ENCODE data around the gene SLC51A. TPM values are rescaled to one million over a fixed set of nuclear protein-coding genes. Genes with fewer than 3 reads are reported as not detected.

The SLC51A gene
- total and polyA plus RNA-seq, 2 of the 8 experiments (the other 6 are each of a cell fraction or from before 2014, with no cell fraction given) = 6.3 to 9.8 TPM

- TF ChIP-seq ATF2 (IDR thresholded peaks at IDR 0.05; ENCODE audit: low read length) = no peak
- no peak for TF ChIP-seq BACH1 (IDR thresholded peaks at IDR 0.05; ENCODE audit: low read length)
- TF ChIP-seq KDM5A (IDR thresholded peaks at IDR 0.05; ENCODE audit: low read length) = no peak
- no peak for TF ChIP-seq SP1 (IDR thresholded peaks at IDR 0.05; ENCODE audit: low read depth, low read length)
Measured at GRCh38 chr3:196281962-196282361, 65.6 kb downstream of the SLC51A start (continued).

Small RNA genes lying within 50 kb of the gene (small RNA-seq; reads per million reads assigned to genes)
- gene RF00019 (ENCODE audit: insufficient read depth) = not detected

Other genes with a start within 250 kb of the SLC51A start
- 146 and 161 TPM in 2 replicates for gene TFRC, start 134.4 kb upstream of the SLC51A start, total RNA-seq (2021; fragmentation: NEBNext Ultra II Directional; extraction: Animal tissue kit (Norgen Biotek cat#: 25700))
- 19.3 and 67.3 TPM in 2 replicates for gene TFRC, start 134.4 kb upstream of the SLC51A start, polyA plus RNA-seq (2011; rRNA removed)
- 4.1 and 4.5 TPM in 2 replicates for gene ZDHHC19, start 5.1 kb upstream of the SLC51A start, total RNA-seq (2021; fragmentation: NEBNext Ultra II Directional; extraction: Animal tissue kit (Norgen Biotek cat#: 25700))
- 2.5 and 4.9 TPM in 2 replicates for gene ZDHHC19, start 5.1 kb upstream of the SLC51A start, polyA plus RNA-seq (2011; rRNA removed)
- gene PCYT1A, start 71.2 kb downstream of the SLC51A start, total RNA-seq (2021; fragmentation: NEBNext Ultra II Directional; extraction: Animal tissue kit (Norgen Biotek cat#: 25700)) = 30.2 and 31.8 TPM in 2 replicates
- 17.5 and 19.9 TPM in 2 replicates for gene PCYT1A, start 71.2 kb downstream of the SLC51A start, polyA plus RNA-seq (2011; rRNA removed)
- gene DYNLT2B, start 101.7 kb downstream of the SLC51A start, total RNA-seq (2021; fragmentation: NEBNext Ultra II Directional; extraction: Animal tissue kit (Norgen Biotek cat#: 25700)) = 9.7 and 10.9 TPM in 2 replicates
- gene DYNLT2B, start 101.7 kb downstream of the SLC51A start, polyA plus RNA-seq (2011; rRNA removed) = 15.6 and 22.2 TPM in 2 replicates
- not detected in 2 replicates for gene TM4SF19, start 121.9 kb downstream of the SLC51A start, total RNA-seq (2021; fragmentation: NEBNext Ultra II Directional; extraction: Animal tissue kit (Norgen Biotek cat#: 25700))
- not detected in 2 replicates for gene TM4SF19, start 121.9 kb downstream of the SLC51A start, polyA plus RNA-seq (2011; rRNA removed)
- 109 and 122 TPM in 2 replicates for gene UBXN7, start 215.9 kb downstream of the SLC51A start, total RNA-seq (2021; fragmentation: NEBNext Ultra II Directional; extraction: Animal tissue kit (Norgen Biotek cat#: 25700))
- gene UBXN7, start 215.9 kb downstream of the SLC51A start, polyA plus RNA-seq (2011; rRNA removed) = 16.4 and 18.5 TPM in 2 replicates